HEK293 (cell line): ENCODE results near the gene RHOBTB3.

Source experiments
- REPIN1 ChIP-seq: fragments of 450-650 bp; formaldehyde crosslinking; IDR thresholded peaks from 2 replicates; pipeline ENCODE4 v1.5.1; 2017; ENCODE audit warnings: missing biosample characterization, missing genetic modification characterization, low read depth
- TCF7L2 ChIP-seq: IDR thresholded peaks from 2 replicates; pipeline ENCODE4 v1.6.1; 2011; ENCODE audit warnings: low read depth, mild to moderate bottlenecking, inconsistent platforms, low read length, moderate library complexity, borderline replicate concordance
- ZNF121 ChIP-seq: fragments of 450-650 bp; formaldehyde crosslinking; IDR thresholded peaks from 2 replicates; pipeline ENCODE4 v1.5.1; 2016; ENCODE audit warnings: missing biosample characterization, missing genetic modification characterization
- TF ChIP-seq, protein P1 (sequence below): fragments of 450-650 bp; formaldehyde crosslinking; IDR thresholded peaks from 2 replicates; pipeline ENCODE4 v1.5.1; 2016; ENCODE audit warnings: missing biosample characterization, missing genetic modification characterization

DNA sequence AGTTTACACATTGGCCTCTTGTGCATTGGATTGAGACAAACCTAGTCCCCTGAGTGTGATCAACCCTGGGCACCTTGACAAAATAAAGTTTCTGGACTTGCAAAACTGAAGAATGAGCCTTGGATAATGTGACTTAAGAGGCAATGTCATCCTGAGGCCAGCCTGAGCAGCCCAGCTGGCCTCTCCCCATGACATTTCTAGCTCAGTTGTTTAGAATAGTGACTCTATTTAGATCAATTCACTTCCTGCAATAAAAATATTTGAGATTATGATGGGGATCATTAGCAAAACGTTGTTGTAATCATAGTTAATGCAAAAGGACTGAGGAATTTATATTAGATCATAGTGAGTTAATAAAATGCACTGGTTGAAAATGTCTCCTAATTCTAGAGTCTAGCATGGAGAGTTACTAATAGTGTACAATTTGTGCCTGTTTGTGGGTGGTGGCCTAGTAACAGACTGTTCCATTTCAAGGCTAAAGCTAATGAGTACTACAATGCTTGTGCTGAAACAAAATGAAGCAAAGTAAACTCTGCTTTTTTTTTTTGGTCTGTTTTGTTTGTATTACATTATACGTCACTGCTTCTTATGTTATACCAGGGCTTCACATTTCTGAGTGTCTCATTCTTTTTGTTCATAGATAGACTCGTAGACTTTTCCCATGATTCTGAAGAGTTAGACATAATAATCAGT, 10.9 kb upstream of the RHOBTB3 start:
- TF ChIP-seq TCF7L2 (no peak), ZNF121 (tag by site-specific recombination) (no peak), REPIN1 (tag by site-specific recombination) (no peak)
- TF ChIP-seq, protein P1, sequence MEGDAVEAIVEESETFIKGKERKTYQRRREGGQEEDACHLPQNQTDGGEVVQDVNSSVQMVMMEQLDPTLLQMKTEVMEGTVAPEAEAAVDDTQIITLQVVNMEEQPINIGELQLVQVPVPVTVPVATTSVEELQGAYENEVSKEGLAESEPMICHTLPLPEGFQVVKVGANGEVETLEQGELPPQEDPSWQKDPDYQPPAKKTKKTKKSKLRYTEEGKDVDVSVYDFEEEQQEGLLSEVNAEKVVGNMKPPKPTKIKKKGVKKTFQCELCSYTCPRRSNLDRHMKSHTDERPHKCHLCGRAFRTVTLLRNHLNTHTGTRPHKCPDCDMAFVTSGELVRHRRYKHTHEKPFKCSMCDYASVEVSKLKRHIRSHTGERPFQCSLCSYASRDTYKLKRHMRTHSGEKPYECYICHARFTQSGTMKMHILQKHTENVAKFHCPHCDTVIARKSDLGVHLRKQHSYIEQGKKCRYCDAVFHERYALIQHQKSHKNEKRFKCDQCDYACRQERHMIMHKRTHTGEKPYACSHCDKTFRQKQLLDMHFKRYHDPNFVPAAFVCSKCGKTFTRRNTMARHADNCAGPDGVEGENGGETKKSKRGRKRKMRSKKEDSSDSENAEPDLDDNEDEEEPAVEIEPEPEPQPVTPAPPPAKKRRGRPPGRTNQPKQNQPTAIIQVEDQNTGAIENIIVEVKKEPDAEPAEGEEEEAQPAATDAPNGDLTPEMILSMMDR (tag by site-specific recombination), result no peak
